Measurements from ENCODE around the gene DENND1B.
A peak's percentile ranks its signal among the peaks of the same experiment; 100 is the strongest.

DENND1B gene

DNA sequence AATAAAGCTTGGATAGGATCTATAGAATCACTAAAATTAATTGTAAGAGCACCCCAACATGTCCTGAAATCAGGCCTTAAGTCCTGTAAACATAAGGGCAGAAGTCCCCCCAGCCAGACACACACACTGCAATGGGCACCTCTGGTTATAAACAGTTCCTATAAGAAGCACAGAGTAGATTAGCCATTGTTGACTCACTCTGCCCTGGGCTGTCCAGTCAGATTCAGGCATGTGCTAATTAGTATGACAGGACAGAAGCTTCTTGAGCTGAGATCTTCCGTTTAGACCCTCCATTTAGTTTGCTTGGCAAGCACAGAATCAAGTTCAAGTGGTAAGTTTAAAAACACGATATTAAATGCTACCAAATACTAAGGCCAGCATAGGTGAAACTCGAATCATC, 11.8 kb upstream of the DENND1B start:
- DNase-seq: no peak
- intact Hi-C loops (cut with DNase I): no loop called here

- intact Hi-C loops (cut with DNase I): no loop called here
- DNase-seq: no peak
Observed at GRCh38 chr1:197786280-197786679, 11.0 kb upstream of the DENND1B start.

DNA sequence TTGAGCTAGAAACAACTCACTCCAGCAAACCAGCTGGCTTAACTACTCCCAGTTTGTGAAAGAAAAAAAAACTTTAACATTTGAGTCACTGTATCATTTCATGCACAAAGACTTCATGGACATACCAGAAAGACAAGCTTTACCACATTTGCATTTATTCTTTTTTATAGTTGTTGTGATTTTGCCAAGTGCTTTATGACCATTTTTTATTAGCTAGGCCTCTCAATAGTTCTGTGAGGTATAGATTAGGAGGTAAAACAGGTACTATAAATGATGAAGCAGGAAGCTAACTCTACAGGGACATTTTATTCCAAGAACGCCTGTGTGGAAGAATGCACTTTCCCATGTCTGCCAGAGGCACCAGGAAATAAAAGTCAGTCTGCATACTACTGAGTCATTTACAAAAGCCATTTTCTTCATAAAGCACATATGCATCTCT, 8.2 kb upstream of the DENND1B start:
- no peak for DNase-seq
- intact Hi-C loops (cut with DNase I): no loop called here

GRCh38 chr1:197782722-197783360, 7.6 kb upstream of the DENND1B start:
- intact Hi-C loops (cut with DNase I): no loop called here
- DNase-seq: no peak

DNA sequence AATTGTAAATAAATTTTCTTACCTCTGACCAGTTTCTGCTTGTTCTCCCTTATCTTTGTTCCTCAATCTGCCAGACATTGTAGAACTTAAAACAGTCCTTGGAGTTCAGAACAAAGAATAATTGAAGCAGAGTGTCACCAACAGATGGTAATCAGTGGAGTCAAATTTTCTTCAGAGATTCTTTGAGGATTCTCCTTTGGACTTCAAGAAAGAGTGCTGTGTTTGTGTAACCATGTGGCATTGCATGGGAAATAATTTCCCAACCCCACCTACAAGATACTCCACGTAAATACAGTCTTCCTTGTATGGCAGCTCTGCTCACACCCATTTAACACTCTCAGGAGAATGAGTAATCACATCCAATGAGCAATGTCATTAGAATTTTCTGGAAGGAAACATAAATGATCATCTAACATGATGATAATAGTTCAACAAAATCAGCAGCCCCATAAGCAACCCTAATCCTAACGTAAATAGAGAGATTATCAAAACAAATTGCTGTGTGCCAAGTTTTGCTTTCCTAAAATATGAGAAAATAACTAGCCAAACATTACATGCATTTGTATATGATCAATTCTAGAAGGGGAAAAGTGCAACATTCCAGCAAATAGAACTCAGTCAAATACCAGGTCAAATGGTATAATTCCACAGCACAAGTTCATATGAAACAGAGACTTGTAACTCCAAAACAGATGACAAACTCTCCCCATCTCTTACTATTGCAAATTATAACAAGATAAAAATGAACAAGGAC, 6.9 kb upstream of the DENND1B start:
- intact Hi-C loops (cut with DNase I): no loop called here
- DNase-seq: no peak

- DNase-seq: no peak
- intact Hi-C loops (cut with DNase I): no loop called here
Observed at GRCh38 chr1:197779921-197780320, 4.6 kb upstream of the DENND1B start.

DNA sequence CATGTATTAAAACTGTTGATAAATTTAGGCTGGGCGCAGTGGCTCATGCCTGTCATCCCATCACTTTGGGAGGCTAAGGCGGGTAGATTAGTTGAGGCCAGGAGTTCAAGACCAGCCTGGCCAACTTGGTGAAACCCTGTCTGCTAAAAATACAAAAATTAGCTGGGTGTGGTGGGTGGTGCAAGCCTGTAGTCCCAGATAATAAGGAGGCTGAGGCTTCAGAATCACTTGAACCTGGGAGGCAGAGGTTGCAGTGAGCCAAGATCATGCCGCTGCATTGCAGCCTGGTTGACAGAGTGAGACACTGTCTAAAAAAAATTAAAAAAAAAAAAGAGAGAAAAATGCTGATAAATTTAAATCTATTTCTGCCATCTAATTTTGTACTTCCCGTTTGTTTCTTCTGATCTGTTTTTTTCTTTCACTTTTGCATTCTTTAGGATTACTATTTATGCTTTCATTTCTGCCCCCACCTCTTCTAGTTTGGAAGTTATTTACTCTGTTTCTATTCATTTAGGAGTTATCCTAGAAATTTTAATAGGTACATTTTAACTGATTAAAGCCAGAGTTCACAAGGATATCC, 3.2 kb upstream of the DENND1B start:
- intact Hi-C loops (cut with DNase I): no loop called here

GRCh38 chr1:197776351-197777105, 1.2 kb upstream of the DENND1B start:
- intact Hi-C loops (cut with DNase I): no loop called here
- DNase-seq: no peak

More for the DNA sequence above, 3.2 kb upstream of the DENND1B start:
- no peak for DNase-seq

GRCh38 chr1:197774466-197775281, 606 bp downstream of the DENND1B start:
- peak in 34 of 42 donors; percentile 3 to 57 (median 27) for DNase-seq

GRCh38 chr1:197773856-197774255, 1.4 kb downstream of the DENND1B start:
- intact Hi-C loops (cut with DNase I): no loop called here
- DNase-seq: no peak

More at GRCh38 chr1:197774466-197775281, 606 bp downstream of the DENND1B start:
- intact Hi-C loops (cut with DNase I): no loop called here

DNA sequence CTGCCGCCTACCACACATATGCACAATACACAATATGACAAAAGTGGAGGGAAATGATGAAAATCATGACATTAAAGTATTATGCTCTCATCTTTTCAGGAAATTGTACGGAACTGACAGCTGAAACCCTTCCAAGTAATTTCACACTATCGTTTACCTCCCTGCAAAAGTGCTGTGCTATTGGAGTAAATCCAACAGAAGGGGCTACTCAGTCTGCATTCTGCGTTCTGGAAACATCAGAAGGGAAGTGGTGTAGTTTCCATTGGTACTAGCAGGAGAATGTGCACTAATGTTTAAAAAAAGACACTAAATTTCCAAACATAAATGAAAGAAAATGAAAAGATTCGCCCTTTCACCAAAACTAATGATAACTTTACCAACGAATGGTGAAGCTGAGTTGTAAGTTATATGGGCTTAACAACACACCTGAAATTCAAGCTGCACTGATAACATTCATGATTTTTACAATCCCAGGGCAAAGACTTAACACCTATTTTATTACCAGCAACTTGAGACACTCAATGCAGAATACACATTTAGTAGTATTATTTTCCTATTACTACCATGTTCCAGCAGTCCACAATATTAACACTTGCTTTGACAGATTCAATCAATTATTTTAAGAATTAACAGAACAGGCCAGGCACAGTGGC, 3.2 kb downstream of the DENND1B start:
- intact Hi-C loops (cut with DNase I): no loop called here
- DNase-seq: peak in 2 of 42 donors; percentile 11 to 17

GRCh38 chr1:197771386-197771785, 3.9 kb downstream of the DENND1B start:
- DNase-seq: no peak
- intact Hi-C loops (cut with DNase I): no loop called here

- DNase-seq: no peak
- intact Hi-C loops (cut with DNase I): no loop called here
Observed at GRCh38 chr1:197770243-197770642, 5.0 kb downstream of the DENND1B start.

- DNase-seq: no peak
- intact Hi-C loops (cut with DNase I): no loop called here
Observed at GRCh38 chr1:197769287-197769686, 6.0 kb downstream of the DENND1B start.

GRCh38 chr1:197768014-197768805, 7.1 kb downstream of the DENND1B start:
- intact Hi-C loops (cut with DNase I): no loop called here
- no peak for DNase-seq

GRCh38 chr1:197763769-197764168, 11.5 kb downstream of the DENND1B start:
- intact Hi-C loops (cut with DNase I): no loop called here
- DNase-seq: no peak

DNA sequence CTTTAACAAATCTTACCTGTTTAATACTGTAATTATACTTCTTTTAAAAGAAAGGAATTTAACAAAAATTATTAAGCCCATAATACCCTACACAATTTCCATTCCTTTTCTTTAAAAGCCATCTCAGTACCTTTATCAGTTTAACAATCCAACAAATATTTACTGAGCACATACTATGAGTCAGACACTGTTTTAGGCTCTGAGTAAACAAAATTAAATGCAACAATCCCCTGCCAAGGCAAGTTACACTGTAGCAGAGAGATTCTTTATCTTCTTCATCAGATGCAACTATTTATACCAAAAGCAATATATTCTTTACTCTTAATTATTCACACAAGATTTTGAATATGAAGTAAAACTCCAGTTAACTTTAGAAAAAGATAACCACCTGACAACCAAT, 12.0 kb downstream of the DENND1B start:
- no peak for DNase-seq
- intact Hi-C loops (cut with DNase I): no loop called here

GRCh38 chr1:197761654-197762053, 13.6 kb downstream of the DENND1B start:
- intact Hi-C loops (cut with DNase I): no loop called here
- no peak for DNase-seq
